ENCODE results near the gene NAALADL2. TPM values are rescaled to one million over a fixed set of nuclear protein-coding genes. Genes with fewer than 3 reads are reported as not detected.

Gene NAALADL2
- total and polyA plus RNA-seq, 2 donors (not counting 3 experiments of a cell fraction or from before 2014, with no cell fraction given) = 1.1 to 4.0 TPM

- no peaks in the 10 kb centered on the region for H3K79me2 ChIP-seq (ENCODE audit: control insufficient read depth, insufficient read depth, low read length)
- H3K4me3 ChIP-seq (replicated peaks in 1 of 3; ENCODE audit: insufficient read depth in 1 of 3, low read depth in 1 of 3, low read length in 3 of 3) = no peak overlapping the region
- dilution Hi-C loops (cut with MboI; ENCODE audit: extremely low pct_ligation_motif_present, low sequenced_read_pairs) (no loop called here), intact Hi-C loops (cut with micrococcal nuclease) (no loop called here)
- no peak for DNase-seq (ENCODE audit: low read depth, low spot score)
- H4K20me1 ChIP-seq (replicated peaks; ENCODE audit: control insufficient read depth, extremely low read depth, insufficient read depth, low read length) = no peaks in the 10 kb centered on the region
- no peaks in the 10 kb centered on the region for H3K4me1 ChIP-seq (ENCODE audit: control insufficient read depth, extremely low read depth, insufficient read depth, low read length)
- no peaks in the 10 kb centered on the region for H3K27me3 ChIP-seq (ENCODE audit: control insufficient read depth in 2 of 2, insufficient read depth in 2 of 2, low read length in 2 of 2)
- H3K36me3 ChIP-seq (ENCODE audit: control insufficient read depth in 2 of 2, extremely low read depth in 1 of 2, insufficient read depth in 2 of 2, low read length in 2 of 2) = no peaks in the 10 kb centered on the region
- H3K9me3 ChIP-seq (replicated peaks; ENCODE audit: control insufficient read depth, insufficient read depth, low read length) = no peaks in the 10 kb centered on the region
- H3K27ac ChIP-seq (ENCODE audit: insufficient read depth, low read depth, low read length) = no peak overlapping the region
- ChIA-PET POLR2A (no interaction called here), CTCF (interaction anchor here (1.4 kb wide), 1 partner anchor 18 kb away, joined by 3 read pairs; no protein-coding TSS in a partner anchor)
- BruUV-seq (replicated peaks) = no TSS peak
- H3K9ac ChIP-seq (replicated peaks; ENCODE audit: extremely low read depth, insufficient read depth, low read length) = no peak overlapping the region
- no peak overlapping the region for H3K4me2 ChIP-seq (ENCODE audit: insufficient read depth, low read length)
- no peak overlapping the region for H2AFZ ChIP-seq (ENCODE audit: low read depth, low read length)
- no peaks in the 10 kb centered on the region for H3K9me1 ChIP-seq (replicated peaks; ENCODE audit: control insufficient read depth, extremely low read depth, insufficient read depth, low read length)
- FAIRE-seq = peak; percentile 31
- TF ChIP-seq POLR2A (IDR thresholded peaks at IDR 0.05; ENCODE audit: low read depth, low read length) = no peak
- TF ChIP-seq POLR2AphosphoS5 (IDR thresholded peaks at IDR 0.05; ENCODE audit: insufficient read depth, low read depth, low read length) = no peak
- no peak for TF ChIP-seq CTCF (IDR thresholded peaks at IDR 0.05; ENCODE audit: extremely low read depth in 1 of 2, insufficient read depth in 1 of 2, low read depth in 1 of 2, low read length in 2 of 2)
- no peak for TF ChIP-seq EZH2 (IDR thresholded peaks at IDR 0.05; ENCODE audit: borderline replicate concordance, low read depth, low read length, severe bottlenecking)
- no peak for TF ChIP-seq MYC (IDR thresholded peaks at IDR 0.05; ENCODE audit: low read depth, low read length)
- TF ChIP-seq GATA2 (IDR thresholded peaks at IDR 0.05; ENCODE audit: insufficient read depth, insufficient read length, low read depth, low read length) = no peak
- no peak for TF ChIP-seq JUN (IDR thresholded peaks at IDR 0.05; ENCODE audit: borderline replicate concordance, insufficient read depth, insufficient read length, low read depth)
- no peak for TF ChIP-seq FOS (IDR thresholded peaks at IDR 0.05; ENCODE audit: borderline replicate concordance, insufficient read depth, low read length)
- TF ChIP-seq MAX (IDR thresholded peaks at IDR 0.05; ENCODE audit: insufficient read depth, insufficient read length) = no peak
Observed at GRCh38 chr3:175159202-175159601, 300.1 kb downstream of the NAALADL2 start.

Measured in endothelial cell of umbilical vein (primary cell).